Measurements from ENCODE around the gene COPS7A. TPM values are rescaled to one million over a fixed set of nuclear protein-coding genes. Genes with fewer than 3 reads are reported as not detected.

COPS7A gene
- total RNA-seq, 1 experiment from 2014 or later, result 82.4 TPM

Other genes starting within 250 kb of the COPS7A start
- gene MRPL51, start 230.8 kb upstream of the COPS7A start, total RNA-seq (2014; rRNA removed; shearing (Covaris generic)), result 213 and 264 TPM in 2 replicates
- gene NCAPD2, start 229.9 kb upstream of the COPS7A start, total RNA-seq (2014; rRNA removed; shearing (Covaris generic)), result 84.0 and 131 TPM in 2 replicates
- gene GAPDH, start 189.5 kb upstream of the COPS7A start, total RNA-seq (2014; rRNA removed; shearing (Covaris generic)), result 5,440 and 7,155 TPM in 2 replicates
- 12.1 and 14.9 TPM in 2 replicates for gene IFFO1, start 168.0 kb upstream of the COPS7A start, total RNA-seq (2014; rRNA removed; shearing (Covaris generic))
- 48.3 and 76.6 TPM in 2 replicates for gene NOP2, start 155.8 kb upstream of the COPS7A start, total RNA-seq (2014; rRNA removed; shearing (Covaris generic))
- gene CHD4, start 116.7 kb upstream of the COPS7A start, total RNA-seq (2014; rRNA removed; shearing (Covaris generic)), result 178 and 180 TPM in 2 replicates
- not detected in 2 replicates for gene LPAR5, start 88.1 kb upstream of the COPS7A start, total RNA-seq (2014; rRNA removed; shearing (Covaris generic))
- not detected in 2 replicates for gene ACRBP, start 76.6 kb upstream of the COPS7A start, total RNA-seq (2014; rRNA removed; shearing (Covaris generic))
- gene ING4, start 60.9 kb upstream of the COPS7A start, total RNA-seq (2014; rRNA removed; shearing (Covaris generic)), result 34.8 and 41.0 TPM in 2 replicates
- 19.5 and 20.0 TPM in 2 replicates for gene ZNF384, start 34.7 kb upstream of the COPS7A start, total RNA-seq (2014; rRNA removed; shearing (Covaris generic))
- gene PIANP, start 23.2 kb upstream of the COPS7A start, total RNA-seq (2014; rRNA removed; shearing (Covaris generic)), result not detected in 2 replicates
- 171 and 243 TPM in 2 replicates for gene MLF2, start 29.1 kb downstream of the COPS7A start, total RNA-seq (2014; rRNA removed; shearing (Covaris generic))
- 243 and 442 TPM in 2 replicates for gene PTMS, start 42.3 kb downstream of the COPS7A start, total RNA-seq (2014; rRNA removed; shearing (Covaris generic))
- gene LAG3, start 48.5 kb downstream of the COPS7A start, total RNA-seq (2014; rRNA removed; shearing (Covaris generic)), result 0.13 and 0.47 TPM in 2 replicates
- gene CD4, start 65.5 kb downstream of the COPS7A start, total RNA-seq (2014; rRNA removed; shearing (Covaris generic)), result not detected in 2 replicates
- 0.16 TPM in 1 of 2 replicates, not detected in the other for gene GPR162, start 97.8 kb downstream of the COPS7A start, total RNA-seq (2014; rRNA removed; shearing (Covaris generic))
- 0.63 TPM in 1 of 2 replicates, not detected in the other for gene P3H3, start 104.4 kb downstream of the COPS7A start, total RNA-seq (2014; rRNA removed; shearing (Covaris generic))
- not detected in 2 replicates for gene GNB3, start 116.9 kb downstream of the COPS7A start, total RNA-seq (2014; rRNA removed; shearing (Covaris generic))
- gene CDCA3, start 127.2 kb downstream of the COPS7A start, total RNA-seq (2014; rRNA removed; shearing (Covaris generic)), result 143 and 156 TPM in 2 replicates
- gene USP5, start 128.1 kb downstream of the COPS7A start, total RNA-seq (2014; rRNA removed; shearing (Covaris generic)), result 121 and 150 TPM in 2 replicates
- 1,911 and 2,129 TPM in 2 replicates for gene TPI1, start 143.5 kb downstream of the COPS7A start, total RNA-seq (2014; rRNA removed; shearing (Covaris generic))
- 14.1 and 16.2 TPM in 2 replicates for gene SPSB2, start 149.3 kb downstream of the COPS7A start, total RNA-seq (2014; rRNA removed; shearing (Covaris generic))
- gene LRRC23, start 180.8 kb downstream of the COPS7A start, total RNA-seq (2014; rRNA removed; shearing (Covaris generic)), result 12.2 and 20.0 TPM in 2 replicates
- 5.3 and 7.1 TPM in 2 replicates for gene ENO2, start 190.5 kb downstream of the COPS7A start, total RNA-seq (2014; rRNA removed; shearing (Covaris generic))
- 6.0 and 7.2 TPM in 2 replicates for gene ATN1, start 203.9 kb downstream of the COPS7A start, total RNA-seq (2014; rRNA removed; shearing (Covaris generic))
- gene RNU7-1, start 219.8 kb downstream of the COPS7A start, total RNA-seq (2014; rRNA removed; shearing (Covaris generic)), result not detected in 2 replicates
- gene C12orf57, start 220.0 kb downstream of the COPS7A start, total RNA-seq (2014; rRNA removed; shearing (Covaris generic)), result 331 and 408 TPM in 2 replicates
- gene PTPN6, start 227.3 kb downstream of the COPS7A start, total RNA-seq (2014; rRNA removed; shearing (Covaris generic)), result not detected in 2 replicates
- gene PHB2, start 246.6 kb downstream of the COPS7A start, total RNA-seq (2014; rRNA removed; shearing (Covaris generic)), result 254 and 334 TPM in 2 replicates
- gene EMG1, start 246.9 kb downstream of the COPS7A start, total RNA-seq (2014; rRNA removed; shearing (Covaris generic)), result 60.7 and 65.8 TPM in 2 replicates

All from SJSA1 (cell line).